Mucosa of stomach (tissue), 1 donor: ENCODE measurements around the gene C11orf87.

Source experiments
- H3K27me3 ChIP-seq: one replicate; pipeline ENCODE4 v1.7.0; 2013; ENCODE audit warnings: mild to moderate bottlenecking, low read length; ENCODE audit not compliant: control insufficient read depth, insufficient read depth
- H3K36me3 ChIP-seq: one replicate; pipeline ENCODE4 v1.7.0; 2013; ENCODE audit warnings: low read length; ENCODE audit not compliant: control insufficient read depth, insufficient read depth
- H3K4me1 ChIP-seq: one replicate; pipeline ENCODE4 v1.7.0; 2013; ENCODE audit warnings: mild to moderate bottlenecking, low read length; ENCODE audit not compliant: control insufficient read depth, insufficient read depth
- H3K4me3 ChIP-seq: one replicate; pipeline ENCODE4 v1.7.0; 2013; ENCODE audit warnings: low read length
- H3K9ac ChIP-seq: one replicate; pipeline ENCODE4 v1.7.0; 2013; ENCODE audit warnings: mild to moderate bottlenecking, low read length, moderate library complexity
- H3K9me3 ChIP-seq: one replicate; pipeline ENCODE4 v1.7.0; 2013; ENCODE audit warnings: mild to moderate bottlenecking, low read length, moderate library complexity; ENCODE audit not compliant: control insufficient read depth
- donor health status: Pancreatic carcinoma.

The C11orf87 gene

DNA sequence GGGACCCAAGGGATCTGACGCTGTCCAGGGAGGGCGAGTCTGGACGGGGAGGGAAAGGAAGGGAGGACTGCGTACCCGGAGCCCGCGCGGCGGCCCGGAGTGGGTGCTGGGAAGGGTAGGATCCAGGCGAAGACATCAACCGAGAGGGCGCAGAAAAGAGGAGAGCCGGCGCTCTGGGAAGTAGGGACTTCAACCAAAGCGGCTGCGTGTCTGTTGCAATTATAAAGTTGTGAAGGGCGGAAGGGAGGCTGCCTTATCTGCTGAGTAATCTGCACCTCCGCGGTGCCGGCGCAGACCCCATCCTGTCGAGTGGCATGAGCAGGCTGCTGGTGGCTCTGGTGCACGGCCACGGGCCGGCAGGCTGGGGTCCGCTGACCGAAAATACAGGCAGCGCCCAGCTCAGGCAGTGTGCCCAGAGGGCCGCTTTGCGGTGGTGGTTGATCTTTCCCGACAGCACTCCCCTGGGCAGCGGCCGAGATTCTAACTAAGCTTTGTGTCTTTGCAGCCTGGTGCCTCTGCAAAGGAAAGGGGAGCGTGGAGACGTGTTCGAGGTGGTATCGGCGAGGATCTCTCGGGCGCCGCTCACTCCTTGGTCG, 978 bp downstream of the C11orf87 start:
- H3K36me3 ChIP-seq, result no peaks in the 10 kb centered on the region
- H3K27me3 ChIP-seq, result peaks cover 26% of the 10 kb centered on the region
- no peak overlapping the region for H3K9ac ChIP-seq
- H3K9me3 ChIP-seq, result no peaks in the 10 kb centered on the region
- H3K4me3 ChIP-seq, result no peak overlapping the region
- no peaks in the 10 kb centered on the region for H3K4me1 ChIP-seq

- H3K36me3 ChIP-seq, result no peaks in the 10 kb centered on the region
- no peaks in the 10 kb centered on the region for H3K4me1 ChIP-seq
- no peak overlapping the region for H3K4me3 ChIP-seq
- no peaks in the 10 kb centered on the region for H3K9me3 ChIP-seq
- peaks cover 26% of the 10 kb centered on the region for H3K27me3 ChIP-seq
- H3K9ac ChIP-seq, result no peak overlapping the region
These were observed 1.6 kb downstream of the C11orf87 start for GRCh38 chr11:109423466-109424190.

- Histone ChIP-seq H3K4me3 (no peak overlapping the region), H3K36me3 (no peaks in the 10 kb centered on the region), H3K9ac (no peak overlapping the region), H3K4me1 (no peaks in the 10 kb centered on the region), H3K27me3 (peaks cover 26% of the 10 kb centered on the region), H3K9me3 (no peaks in the 10 kb centered on the region)
These were observed 2.9 kb downstream of the C11orf87 start for GRCh38 chr11:109424901-109425300.

GRCh38 chr11:109425554-109425953, 3.6 kb downstream of the C11orf87 start:
- H3K4me3 ChIP-seq, result no peak overlapping the region
- H3K9ac ChIP-seq, result no peak overlapping the region
- H3K36me3 ChIP-seq, result no peaks in the 10 kb centered on the region
- no peaks in the 10 kb centered on the region for H3K4me1 ChIP-seq
- peaks cover 26% of the 10 kb centered on the region for H3K27me3 ChIP-seq
- no peaks in the 10 kb centered on the region for H3K9me3 ChIP-seq

DNA sequence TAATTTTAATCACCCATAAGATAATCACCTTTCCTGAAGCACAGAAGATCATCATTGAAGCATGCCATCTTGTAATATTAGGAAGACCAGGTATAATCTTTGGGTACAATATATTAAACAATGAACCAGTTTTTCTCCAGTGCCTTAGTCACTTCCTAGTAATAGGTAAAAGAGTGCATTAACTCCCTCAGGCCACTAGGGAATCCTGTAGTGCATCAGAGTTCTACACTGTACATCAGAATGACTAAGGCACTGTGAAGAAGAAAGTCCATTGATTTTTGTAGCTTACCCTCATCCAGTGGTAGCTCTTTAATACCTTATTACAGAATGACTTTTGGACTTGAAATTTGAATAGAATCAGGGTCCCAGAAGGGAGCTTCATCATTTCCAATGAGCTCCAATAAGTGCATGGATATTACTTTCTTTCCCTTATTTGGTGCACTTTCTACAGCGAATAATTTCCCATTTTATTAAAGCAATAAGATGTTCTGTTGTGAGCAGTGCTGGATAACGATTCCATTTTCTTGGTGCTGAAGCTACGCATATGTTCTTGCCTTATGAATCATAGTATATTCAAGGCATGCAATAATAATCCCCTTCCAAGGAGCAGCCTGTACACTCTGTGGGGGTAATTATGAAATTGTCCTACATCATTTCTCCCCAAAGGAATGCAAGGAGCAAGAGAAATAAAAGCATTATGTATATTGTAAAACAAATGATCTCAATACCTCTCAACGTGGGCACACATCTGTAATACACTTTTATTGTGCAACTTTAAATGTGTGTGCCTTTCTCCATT, 4.7 kb downstream of the C11orf87 start:
- Histone ChIP-seq H3K9me3 (no peaks in the 10 kb centered on the region), H3K9ac (no peak overlapping the region), H3K4me3 (no peak overlapping the region), H3K36me3 (no peaks in the 10 kb centered on the region), H3K4me1 (no peaks in the 10 kb centered on the region), H3K27me3 (peaks cover 21% of the 10 kb centered on the region)

DNA sequence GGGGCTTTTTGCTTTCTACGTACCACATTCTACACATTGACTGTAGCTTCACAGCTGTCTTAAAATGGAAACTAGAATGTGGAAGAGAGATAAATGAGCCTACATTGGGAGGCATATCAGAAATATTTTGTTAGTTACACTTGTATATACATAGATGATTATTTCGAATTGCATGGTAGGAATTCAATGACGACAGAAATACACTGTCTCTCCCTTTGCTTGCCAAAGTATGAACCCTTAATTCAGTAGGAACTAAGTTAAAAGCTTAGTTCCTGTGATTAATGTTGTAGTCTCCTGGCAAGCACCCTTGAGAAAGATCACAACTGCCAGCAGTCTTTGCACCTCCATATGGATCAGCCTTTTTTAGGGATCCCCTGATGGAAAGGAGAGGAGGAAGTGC, 10.1 kb downstream of the C11orf87 start:
- Histone ChIP-seq H3K9me3 (no peaks in the 10 kb centered on the region), H3K4me1 (no peaks in the 10 kb centered on the region), H3K9ac (no peak overlapping the region)

GRCh38 chr11:109433753-109434256, 11.8 kb downstream of the C11orf87 start:
- no peak overlapping the region for H3K9ac ChIP-seq
- H3K4me1 ChIP-seq, result no peaks in the 10 kb centered on the region
- no peaks in the 10 kb centered on the region for H3K27me3 ChIP-seq
- H3K4me3 ChIP-seq, result no peak overlapping the region
- no peaks in the 10 kb centered on the region for H3K36me3 ChIP-seq
- no peaks in the 10 kb centered on the region for H3K9me3 ChIP-seq

More for the DNA sequence above, 10.1 kb downstream of the C11orf87 start:
- no peaks in the 10 kb centered on the region for H3K27me3 ChIP-seq
- no peak overlapping the region for H3K4me3 ChIP-seq
- H3K36me3 ChIP-seq, result no peaks in the 10 kb centered on the region

- H3K4me3 ChIP-seq, result no peak overlapping the region
These were observed 13.2 kb downstream of the C11orf87 start for GRCh38 chr11:109435121-109435742.

DNA sequence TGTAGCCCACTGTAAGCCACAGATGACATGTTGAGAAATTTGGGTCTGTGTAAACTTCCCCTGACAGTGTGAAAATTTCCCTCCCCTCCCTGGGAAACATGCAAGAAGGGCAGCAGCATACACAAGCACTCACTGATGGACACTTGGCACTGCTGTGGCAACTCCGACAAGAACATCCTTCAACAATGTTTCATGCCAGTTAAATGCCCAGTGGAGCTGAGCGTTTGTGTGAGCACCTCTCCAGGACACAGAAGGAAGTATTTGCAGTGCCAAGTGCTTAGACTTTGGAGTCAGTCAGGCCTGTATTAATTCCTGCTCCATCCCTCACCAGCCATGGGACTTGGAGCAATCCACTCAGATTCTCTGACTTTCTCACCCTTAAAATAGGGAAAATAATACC, 17.7 kb downstream of the C11orf87 start:
- Histone ChIP-seq H3K27me3 (no peaks in the 10 kb centered on the region), H3K4me1 (no peaks in the 10 kb centered on the region), H3K4me3 (no peak overlapping the region), H3K9ac (no peak overlapping the region), H3K9me3 (no peaks in the 10 kb centered on the region), H3K36me3 (no peaks in the 10 kb centered on the region)

More at GRCh38 chr11:109435121-109435742, 13.2 kb downstream of the C11orf87 start:
- Histone ChIP-seq H3K27me3 (no peaks in the 10 kb centered on the region), H3K9me3 (no peaks in the 10 kb centered on the region), H3K36me3 (no peaks in the 10 kb centered on the region), H3K4me1 (no peaks in the 10 kb centered on the region), H3K9ac (no peak overlapping the region)

DNA sequence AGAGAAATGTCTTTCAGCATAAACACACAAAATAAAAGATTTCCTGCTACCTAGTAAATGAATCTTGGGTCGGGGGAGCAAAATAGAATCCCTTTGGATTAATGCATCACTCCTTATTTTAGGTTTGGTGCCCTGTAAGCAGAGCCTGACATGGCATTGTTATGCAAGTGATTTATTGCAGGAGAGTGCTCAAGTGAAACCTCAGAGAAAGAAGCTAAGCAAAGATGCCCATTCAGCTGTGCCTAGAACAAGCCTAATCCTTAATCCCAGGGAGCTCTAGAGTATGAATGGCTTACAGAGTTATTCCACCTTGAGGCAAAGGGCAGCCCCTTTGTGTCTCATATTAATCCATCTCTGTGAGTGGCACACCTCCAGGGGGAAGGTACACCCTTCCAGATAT, 21.1 kb downstream of the C11orf87 start:
- Histone ChIP-seq H3K4me1 (no peaks in the 10 kb centered on the region), H3K27me3 (no peaks in the 10 kb centered on the region), H3K9ac (no peak overlapping the region), H3K36me3 (no peaks in the 10 kb centered on the region), H3K9me3 (no peaks in the 10 kb centered on the region), H3K4me3 (no peak overlapping the region)

- Histone ChIP-seq H3K9me3 (no peaks in the 10 kb centered on the region), H3K36me3 (no peaks in the 10 kb centered on the region), H3K27me3 (no peaks in the 10 kb centered on the region), H3K4me3 (no peak overlapping the region), H3K9ac (no peak overlapping the region), H3K4me1 (no peaks in the 10 kb centered on the region)
These were observed 32.9 kb downstream of the C11orf87 start for GRCh38 chr11:109454857-109455256.
